Mesenteric fat pad (tissue), 1 donor: Measurements from ENCODE around the gene ARL8B. TPM values are rescaled to one million over a fixed set of nuclear protein-coding genes. Genes with fewer than 3 reads are reported as not detected.
A peak's percentile ranks its signal among the peaks of the same experiment; 100 is the strongest.

Experiments
- DNase-seq: peaks from one replicate; pipeline ENCODE4 v3.0.0-alpha.2; 2020; ENCODE audit warnings: low spot score
- total RNA-seq: library from RNA; stranded (reverse); fragmentation: NEBNext Ultra II Directional; extraction: Animal tissue kit (Norgen Biotek cat#: 25700); gene quantifications from one replicate; pipeline ENCODE4 v1.2.1, GENCODE V29; 2021
- donor health status: DM: yes; HTN: yes; CAD: no.

ARL8B gene
- total RNA-seq, 1 donor from 2014 or later = 63.4 TPM

- no peak for DNase-seq
These were observed 11.8 kb upstream of the ARL8B start for GRCh38 chr3:5110337-5110736.

- DNase-seq = no peak
These were observed 10.0 kb upstream of the ARL8B start for GRCh38 chr3:5112043-5112442.

- peak; percentile 81 for DNase-seq
These were observed 8.4 kb upstream of the ARL8B start for GRCh38 chr3:5113726-5114125.

- DNase-seq = no peak
These were observed 6.5 kb upstream of the ARL8B start for GRCh38 chr3:5115506-5116162.

DNA sequence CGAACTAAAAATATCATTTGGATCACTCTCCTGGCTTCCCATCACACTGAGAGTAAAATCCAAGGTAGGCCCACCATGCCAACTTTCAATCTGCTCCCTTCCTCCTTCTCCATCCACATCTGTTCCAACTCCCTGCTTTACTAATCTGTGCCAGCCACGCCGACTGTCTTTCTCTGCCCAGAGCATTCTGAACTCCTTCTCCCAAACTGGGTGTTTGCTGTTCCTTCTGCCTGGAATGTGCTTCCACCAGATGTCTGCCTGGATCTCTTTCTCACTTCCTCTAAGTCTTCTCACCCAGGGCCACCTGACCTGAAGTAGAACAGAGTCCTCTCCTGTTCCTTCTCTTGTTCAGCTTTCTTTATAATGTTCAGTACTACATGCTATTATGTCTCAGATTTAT, 5.6 kb upstream of the ARL8B start:
- DNase-seq = peak; percentile 2

DNA sequence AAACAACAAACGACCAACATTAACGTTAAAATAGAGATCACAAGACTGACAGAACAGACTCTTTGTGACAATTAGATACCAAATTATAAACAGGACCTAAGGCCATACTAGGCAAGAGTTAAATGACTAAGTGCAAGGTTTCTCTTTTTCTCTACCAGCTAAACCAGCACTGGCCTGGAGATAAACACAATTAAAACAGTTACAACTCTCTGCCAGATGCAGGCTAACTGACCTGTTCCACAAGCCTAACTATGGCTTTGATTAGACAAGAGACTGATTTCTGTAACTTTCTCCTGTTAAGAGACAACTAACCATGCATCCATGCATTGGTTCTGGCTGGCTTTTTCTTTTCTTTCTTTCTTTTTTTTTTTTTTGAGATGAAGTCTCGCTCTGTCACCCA, 1.6 kb upstream of the ARL8B start:
- DNase-seq = no peak

GRCh38 chr3:5122741-5123706, 932 bp downstream of the ARL8B start:
- peak; percentile 67 for DNase-seq

GRCh38 chr3:5123937-5124336, 1.8 kb downstream of the ARL8B start:
- DNase-seq = peak; percentile 68

DNA sequence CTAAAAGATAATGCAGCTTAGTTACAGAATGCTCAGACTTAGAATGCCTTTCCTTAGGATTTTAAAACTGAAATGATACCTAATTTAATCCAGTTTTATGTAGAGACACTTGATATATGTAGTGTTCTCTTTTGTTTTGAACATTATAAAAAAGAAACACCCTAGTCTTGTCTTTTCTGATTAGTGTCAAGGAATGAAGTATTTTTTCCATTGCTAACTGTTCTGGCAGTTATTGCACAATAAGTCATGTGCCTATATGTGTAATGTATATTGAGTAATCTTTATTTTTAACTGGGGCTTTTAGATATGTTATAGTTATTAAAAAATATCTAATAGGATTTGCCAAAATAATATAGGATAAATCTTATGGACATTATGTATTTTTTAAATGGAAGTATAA, 4.5 kb downstream of the ARL8B start:
- no peak for DNase-seq

DNA sequence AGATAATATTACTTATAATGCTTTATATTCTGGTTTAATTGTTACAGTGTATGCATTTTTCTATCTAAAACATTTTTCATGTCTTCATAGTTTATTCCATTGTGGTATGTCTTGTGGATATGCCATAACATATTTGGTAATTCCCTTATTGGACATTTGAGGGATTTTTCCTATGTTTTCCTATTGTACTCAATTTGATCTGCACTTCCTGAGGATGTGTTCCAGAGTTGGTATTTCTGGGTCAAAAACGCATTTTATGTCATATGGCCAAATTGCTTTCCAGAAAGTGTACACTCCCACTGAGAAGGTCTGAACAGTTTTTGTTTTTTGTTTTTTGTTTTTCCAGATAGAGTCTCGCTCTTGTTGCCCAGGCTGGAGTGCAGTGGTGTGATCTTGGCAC, 6.8 kb downstream of the ARL8B start:
- no peak for DNase-seq

- DNase-seq = no peak
These were observed 11.3 kb downstream of the ARL8B start for GRCh38 chr3:5133239-5134018.

DNA sequence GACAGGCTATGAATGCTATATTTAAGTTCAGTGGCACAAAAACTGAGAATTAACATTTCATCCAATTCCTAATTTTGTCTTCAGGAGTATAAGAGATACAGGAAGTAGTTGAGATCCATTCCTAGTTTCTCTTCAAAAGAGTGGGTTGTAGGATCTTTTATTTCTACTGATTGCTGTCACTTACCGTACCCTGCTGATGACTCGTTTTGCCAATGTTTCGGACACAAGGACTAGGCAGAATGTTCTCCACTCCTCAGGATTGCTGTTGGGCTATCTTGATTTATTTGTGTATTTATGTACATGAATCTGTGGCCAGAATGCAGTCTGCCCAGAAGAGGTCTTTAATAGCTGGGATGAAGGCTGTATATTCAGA, 11.9 kb downstream of the ARL8B start:
- DNase-seq = no peak

- DNase-seq = no peak
These were observed 12.4 kb downstream of the ARL8B start for GRCh38 chr3:5134499-5134898.

DNA sequence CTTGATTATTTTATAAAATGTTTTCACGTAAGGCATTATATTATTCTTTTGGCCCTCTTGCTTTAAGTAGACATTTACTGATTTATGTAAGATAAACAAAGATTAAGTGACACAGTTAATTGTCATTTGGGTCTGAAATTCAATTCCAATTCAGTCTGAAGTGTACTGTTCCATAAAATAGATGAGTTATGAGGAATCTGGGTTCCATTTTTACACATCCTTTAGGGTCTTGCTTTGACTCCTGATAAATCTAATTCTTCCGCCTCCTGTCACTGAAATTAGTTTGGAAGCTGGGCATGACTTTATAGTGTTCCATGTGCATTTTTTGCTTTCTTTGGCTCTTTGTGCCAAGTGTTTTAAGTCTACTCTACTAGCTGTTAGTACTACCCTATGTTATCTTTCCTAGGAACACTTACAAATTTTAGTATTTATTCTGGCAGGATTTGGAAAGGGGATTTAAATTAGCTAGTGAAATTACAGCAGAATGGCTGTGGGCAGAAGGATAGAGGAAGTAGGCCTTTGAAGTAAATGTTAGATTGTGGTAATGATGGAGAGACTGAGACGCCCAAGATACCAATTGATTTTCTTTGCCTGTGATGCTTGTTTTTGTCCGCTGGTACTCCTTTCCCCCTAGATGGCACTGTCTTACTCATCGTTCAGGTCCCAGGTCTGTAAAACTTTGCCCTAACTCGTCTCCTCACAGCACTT, 14.3 kb downstream of the ARL8B start:
- no peak for DNase-seq

DNA sequence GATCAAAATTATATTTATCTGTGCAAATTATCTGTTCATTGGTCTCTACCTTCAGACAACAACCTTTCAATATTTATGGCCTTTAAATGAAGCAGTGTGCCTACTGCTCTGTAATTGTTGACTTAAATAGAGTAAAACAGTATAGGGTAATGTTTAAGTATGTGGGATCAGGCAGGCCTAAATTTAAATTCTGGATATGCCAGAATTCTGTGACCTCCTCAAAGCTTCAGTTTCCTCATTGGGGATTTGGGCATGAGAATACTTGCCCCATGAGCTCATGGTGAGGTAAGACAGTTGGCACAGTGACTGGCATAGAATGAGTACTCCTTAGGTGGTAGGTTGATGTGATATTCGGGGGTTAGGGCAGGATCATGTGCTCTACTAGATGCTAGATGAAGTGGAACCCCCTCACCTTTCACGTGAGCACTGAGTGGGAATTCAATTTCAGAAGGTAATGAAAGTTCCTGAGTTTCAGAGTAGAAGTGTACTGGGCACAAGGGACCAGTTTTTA, 14.9 kb downstream of the ARL8B start:
- no peak for DNase-seq

- DNase-seq = no peak
These were observed 16.3 kb downstream of the ARL8B start for GRCh38 chr3:5138214-5138981.

- no peak for DNase-seq
These were observed 18.1 kb downstream of the ARL8B start for GRCh38 chr3:5140230-5140621.

DNA sequence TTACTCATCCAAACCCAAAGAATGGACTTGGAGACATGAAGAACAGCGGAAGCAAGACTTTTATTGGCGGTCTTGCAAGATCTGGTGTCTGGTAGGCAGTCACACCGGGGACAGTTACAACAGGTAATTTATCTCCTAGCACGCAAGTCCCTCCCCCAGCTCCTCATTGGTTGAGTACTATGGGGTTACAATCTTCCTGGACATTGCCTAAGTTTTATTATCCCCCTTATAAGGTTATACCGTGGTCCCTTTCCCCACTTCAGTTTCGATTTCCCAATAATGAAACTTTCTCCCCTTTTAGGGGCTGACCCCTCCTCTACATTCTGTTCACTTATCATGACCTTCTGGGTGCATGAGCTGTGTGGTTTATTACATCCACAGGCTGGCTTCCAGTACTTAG, 18.7 kb downstream of the ARL8B start:
- DNase-seq = no peak

GRCh38 chr3:5141760-5142159, 19.7 kb downstream of the ARL8B start:
- no peak for DNase-seq

DNA sequence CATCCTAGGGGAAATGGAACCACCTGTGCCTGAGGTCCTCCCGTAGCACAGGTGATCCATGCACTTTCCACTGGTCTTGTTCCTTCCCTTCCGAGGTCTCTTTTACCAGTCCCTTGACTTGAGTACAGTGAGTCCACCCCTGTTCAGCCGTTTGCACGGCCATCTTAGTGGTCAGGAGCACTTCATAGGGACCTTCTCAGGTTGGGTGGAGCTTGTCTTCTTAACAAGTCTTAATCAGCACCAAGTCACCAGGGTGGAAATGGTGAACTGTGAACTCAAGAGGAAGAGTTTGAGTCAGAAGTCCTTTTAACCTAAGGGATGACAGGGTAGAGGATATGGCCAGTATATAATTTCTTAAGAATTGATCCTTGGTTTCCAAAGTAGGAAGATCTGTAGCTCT, 21.4 kb downstream of the ARL8B start:
- DNase-seq = no peak
